Erythroblast (primary cell): ENCODE results near the gene ZNF536.

ENCODE experiments used
- GATA1 ChIP-seq: IDR thresholded peaks from 2 replicates; pipeline ENCODE4 v1.6.1; 2011; ENCODE audit warnings: low read depth, mild to moderate bottlenecking, control low read depth, low read length, moderate library complexity
- POLR2A ChIP-seq: IDR thresholded peaks from 2 replicates; pipeline ENCODE4 v1.6.1; 2011; ENCODE audit warnings: mild to moderate bottlenecking, low read length

DNA sequence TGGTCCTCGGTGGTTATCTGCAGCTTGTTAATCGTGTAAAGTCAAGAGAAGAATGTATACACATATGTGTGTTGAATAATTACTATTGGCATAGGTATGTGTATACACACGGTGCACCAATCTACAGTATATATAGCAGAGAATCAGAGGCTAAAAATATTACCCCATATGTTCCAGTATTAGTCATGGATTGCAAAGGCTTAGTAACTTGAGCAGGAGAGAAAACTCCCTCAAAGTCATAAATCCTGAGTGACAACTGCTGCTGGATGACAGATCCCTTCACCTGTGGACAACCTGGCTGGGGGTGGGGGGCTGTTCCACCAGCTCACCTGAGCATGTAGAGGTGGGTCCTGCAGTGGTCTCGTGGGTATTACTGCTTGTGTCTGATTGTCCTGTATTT lies 185.0 kb downstream of the ZNF536 start:
- TF ChIP-seq POLR2A = no peak
- TF ChIP-seq GATA1 = no peak
